Gastrocnemius medialis (tissue), 4 donors: Measurements from ENCODE around the gene NFYA. TPM values are rescaled to one million over a fixed set of nuclear protein-coding genes. Genes with fewer than 3 reads are reported as not detected.

Experiments used
- ATAC-seq, 2 donors: fragments of 150-250 bp; one replicate each; pipeline ENCODE4 v1.9.1; 2016
- DNase-seq, 2 donors: peaks; one replicate each; pipeline ENCODE4 v3.0.0-alpha.2; 2019
- H3K27ac ChIP-seq, 4 donors: fragments of 200-600 bp; sonication (generic); 1 replicate in 1 of 4; 2 replicates in 3 of 4; pipeline ENCODE4 v1.5.1; 2016 to 2018; ENCODE audit warnings: mild to moderate bottlenecking in 2 of 4, moderate library complexity in 1 of 4
- H3K27me3 ChIP-seq, 3 donors: fragments of 200-600 bp; sonication (generic) in 2 of 3; 1 replicate in 1 of 3; 2 replicates in 2 of 3; pipeline versions ENCODE4 v1.5.1 to v1.6.0; 2016 to 2019; ENCODE audit warnings: mild to moderate bottlenecking in 1 of 3, moderate library complexity in 1 of 3
- H3K36me3 ChIP-seq, 2 donors: fragments of 200-600 bp; sonication (generic) in 1 of 2; one replicate each; pipeline ENCODE4 v1.5.1; 2017 to 2018
- H3K4me1 ChIP-seq, 2 donors: fragments of 200-600 bp; sonication (generic) in 1 of 2; one replicate each; pipeline ENCODE4 v1.5.1; 2016 to 2017; ENCODE audit warnings: mild to moderate bottlenecking in 2 of 2
- H3K4me3 ChIP-seq, 4 donors: fragments of 200-600 bp; sonication (generic) in 3 of 4; 1 replicate in 1 of 4; 2 replicates in 3 of 4; pipeline ENCODE4 v1.5.1; 2016 to 2019; ENCODE audit warnings: mild to moderate bottlenecking in 2 of 4
- H3K9me3 ChIP-seq, 3 donors: fragments of 200-600 bp; sonication (generic) in 2 of 3; 1 replicate in 1 of 3; 2 replicates in 2 of 3; pipeline ENCODE4 v1.5.1; 2016 to 2019
- CTCF ChIP-seq, 5 experiments: fragments of 450-650 bp in 3 of 5; fragments of 200-600 bp in 2 of 5; sonication (generic) in 2 of 5; IDR thresholded peaks in 4 of 5; conservative IDR thresholded peaks in 1 of 5; 1 replicate in 4 of 5; 2 replicates in 1 of 5; pipeline ENCODE4 v1.5.1; 2016 to 2019; ENCODE audit warnings: antibody characterized with exemption in 5 of 5, mild to moderate bottlenecking in 3 of 5, moderate library complexity in 3 of 5
- POLR2A ChIP-seq, 2 donors: fragments of 450-650 bp; IDR thresholded peaks; one replicate each; pipeline ENCODE4 v1.6.1; 2017; ENCODE audit warnings: antibody characterized with exemption in 2 of 2, mild to moderate bottlenecking in 2 of 2, moderate library complexity in 2 of 2
- in situ Hi-C, 4 donors: fragments of 200-750 bp; cut with MboI; loops; one replicate each; pipeline versions ENCODE4 v1.15.0 to v1.8.0; 2017; ENCODE audit warnings: low sequenced_read_pairs in 4 of 4
- intact Hi-C: fragments of 100-400 bp; cut with DNase I; formaldehyde crosslinking; loops from one replicate; pipeline ENCODE4 v1.15.1; 2023; ENCODE audit warnings: low total_unique reads
- total RNA-seq, 4 donors: library from RNA; depleted of rRNA; stranded (reverse); fragments of >200 nt; gene quantifications; one replicate each; pipeline versions ENCODE4 v1.1.0 to v1.2.3, GENCODE V29; 2016

The NFYA gene
- total RNA-seq, 4 donors from 2014 or later = 7.2 to 11.6 (median 9.7) TPM

- DNase-seq (no peak), ATAC-seq (no peak)
- no peaks in the 10 kb centered on the region for H3K9me3 ChIP-seq
- peaks cover 0 to 4% of the 10 kb centered on the region in 2 donors for H3K36me3 ChIP-seq
- no peaks in the 10 kb centered on the region for H3K4me1 ChIP-seq
- H3K27ac ChIP-seq = no peak overlapping the region
- intact Hi-C loops = no loop called here
- TF ChIP-seq CTCF (IDR thresholded peaks at IDR 0.05 in 4 of 5, conservative IDR thresholded peaks at IDR 0.05 in 1 of 5) (no peak), POLR2A (IDR thresholded peaks at IDR 0.05) (no peak)
- in situ Hi-C loops = no loop called here
- no peaks in the 10 kb centered on the region for H3K27me3 ChIP-seq
- no peak overlapping the region for H3K4me3 ChIP-seq
These were observed 46.7 kb downstream of the NFYA start for GRCh38 chr6:41119508-41119907.

- Histone ChIP-seq H3K27me3 (no peaks in the 10 kb centered on the region), H3K9me3 (no peaks in the 10 kb centered on the region), H3K36me3 (peaks cover 0 to 4% of the 10 kb centered on the region in 2 donors), H3K4me1 (no peaks in the 10 kb centered on the region), H3K27ac (no peak overlapping the region), H3K4me3 (no peak overlapping the region)
- no peak for ATAC-seq
- no peak for DNase-seq
- no peak for TF ChIP-seq CTCF (IDR thresholded peaks at IDR 0.05 in 4 of 5, conservative IDR thresholded peaks at IDR 0.05 in 1 of 5)
- TF ChIP-seq POLR2A (IDR thresholded peaks at IDR 0.05) = no peak
- in situ Hi-C loops = no loop called here
- intact Hi-C loops = no loop called here
These were observed 47.3 kb downstream of the NFYA start for GRCh38 chr6:41120058-41120457.

GRCh38 chr6:41122373-41122772 is 49.6 kb downstream of the NFYA start:
- H3K4me3 ChIP-seq = no peak overlapping the region
- no peaks in the 10 kb centered on the region for H3K4me1 ChIP-seq
- no peak for DNase-seq
- TF ChIP-seq CTCF (IDR thresholded peaks at IDR 0.05 in 4 of 5, conservative IDR thresholded peaks at IDR 0.05 in 1 of 5) = no peak
- TF ChIP-seq POLR2A (IDR thresholded peaks at IDR 0.05) = no peak
- no peak overlapping the region for H3K27ac ChIP-seq
- H3K9me3 ChIP-seq = no peaks in the 10 kb centered on the region
- in situ Hi-C loops (no loop called here), intact Hi-C loops (no loop called here)
- no peak for ATAC-seq
- H3K36me3 ChIP-seq = peaks cover 0 to 4% of the 10 kb centered on the region in 2 donors
- H3K27me3 ChIP-seq = no peaks in the 10 kb centered on the region

GRCh38 chr6:41122918-41123317 is 50.1 kb downstream of the NFYA start:
- no peak for TF ChIP-seq POLR2A (IDR thresholded peaks at IDR 0.05)
- TF ChIP-seq CTCF (IDR thresholded peaks at IDR 0.05 in 4 of 5, conservative IDR thresholded peaks at IDR 0.05 in 1 of 5) = no peak
- no peaks in the 10 kb centered on the region for H3K27me3 ChIP-seq
- ATAC-seq (no peak), DNase-seq (no peak)
- H3K4me3 ChIP-seq = no peak overlapping the region
- no peak overlapping the region for H3K27ac ChIP-seq
- no peaks in the 10 kb centered on the region for H3K4me1 ChIP-seq
- intact Hi-C loops = no loop called here
- H3K9me3 ChIP-seq = no peaks in the 10 kb centered on the region
- peaks cover 0 to 4% of the 10 kb centered on the region in 2 donors for H3K36me3 ChIP-seq
- in situ Hi-C loops = no loop called here

- ATAC-seq = no peak
- intact Hi-C loops (no loop called here), in situ Hi-C loops (no loop called here)
- Histone ChIP-seq H3K27me3 (no peaks in the 10 kb centered on the region), H3K27ac (no peak overlapping the region), H3K9me3 (no peaks in the 10 kb centered on the region), H3K36me3 (no peaks in the 10 kb centered on the region), H3K4me3 (no peak overlapping the region), H3K4me1 (no peaks in the 10 kb centered on the region)
- no peak for DNase-seq
- TF ChIP-seq CTCF (IDR thresholded peaks at IDR 0.05 in 4 of 5, conservative IDR thresholded peaks at IDR 0.05 in 1 of 5) (no peak), POLR2A (IDR thresholded peaks at IDR 0.05) (no peak)
These were observed 52.5 kb downstream of the NFYA start for GRCh38 chr6:41125282-41125681.
